HS-5 (cell line): ENCODE measurements around the gene DNAJB6.

ENCODE experiments used
- DNase-seq: peaks from one replicate; pipeline ENCODE4 v3.0.0-alpha.2; 2012; ENCODE audit warnings: low read depth

Gene DNAJB6

GRCh38 chr7:157428554-157428945 is 91.7 kb downstream of the DNAJB6 start:
- no peak for DNase-seq

- DNase-seq = no peak
These were observed 92.3 kb downstream of the DNAJB6 start for GRCh38 chr7:157429001-157429679.

- no peak for DNase-seq
These were observed 92.9 kb downstream of the DNAJB6 start for GRCh38 chr7:157429680-157430224.

GRCh38 chr7:157430721-157431120 is 93.9 kb downstream of the DNAJB6 start:
- no peak for DNase-seq

GRCh38 chr7:157431173-157431950 is 94.6 kb downstream of the DNAJB6 start:
- no peak for DNase-seq

- no peak for DNase-seq
These were observed 95.2 kb downstream of the DNAJB6 start for GRCh38 chr7:157431951-157432540.

- DNase-seq = peak; percentile 24
These were observed 95.7 kb downstream of the DNAJB6 start for GRCh38 chr7:157432541-157432956.

- DNase-seq = peak; percentile 22
These were observed 96.3 kb downstream of the DNAJB6 start for GRCh38 chr7:157432957-157433576.

GRCh38 chr7:157433628-157434027 is 96.8 kb downstream of the DNAJB6 start:
- no peak for DNase-seq

GRCh38 chr7:157434231-157434630 is 97.4 kb downstream of the DNAJB6 start:
- DNase-seq = no peak

- DNase-seq = no peak
These were observed 97.9 kb downstream of the DNAJB6 start for GRCh38 chr7:157434701-157435100.

- DNase-seq = no peak
These were observed 99.3 kb downstream of the DNAJB6 start for GRCh38 chr7:157436076-157436475.

GRCh38 chr7:157436763-157437480 is 100.1 kb downstream of the DNAJB6 start:
- no peak for DNase-seq

- no peak for DNase-seq
These were observed 100.8 kb downstream of the DNAJB6 start for GRCh38 chr7:157437519-157438061.

GRCh38 chr7:157438121-157439025 is 101.6 kb downstream of the DNAJB6 start:
- DNase-seq = no peak

- DNase-seq = no peak
These were observed 102.3 kb downstream of the DNAJB6 start for GRCh38 chr7:157439149-157439548.

GRCh38 chr7:157439761-157440160 is 103.0 kb downstream of the DNAJB6 start:
- no peak for DNase-seq

GRCh38 chr7:157440346-157441022 is 103.7 kb downstream of the DNAJB6 start:
- DNase-seq = no peak

- no peak for DNase-seq
These were observed 104.2 kb downstream of the DNAJB6 start for GRCh38 chr7:157441023-157441399.

- DNase-seq = no peak
These were observed 105.7 kb downstream of the DNAJB6 start for GRCh38 chr7:157442456-157442855.
